Measurements from ENCODE around the gene ARHGAP22. TPM values are rescaled to one million over a fixed set of nuclear protein-coding genes. Genes with fewer than 3 reads are reported as not detected.

The ARHGAP22 gene
- total RNA-seq, 1 experiment from 2014 or later: not detected

GRCh38 chr10:48518986-48519385 lies 85.9 kb downstream of the ARHGAP22 start:
- H3K4me3 ChIP-seq: no peak overlapping the region
- no peaks in the 10 kb centered on the region for H3K4me1 ChIP-seq
- H3K27me3 ChIP-seq: no peaks in the 10 kb centered on the region
- no peak overlapping the region for H3K27ac ChIP-seq
- H3K36me3 ChIP-seq: no peaks in the 10 kb centered on the region
- no peak for DNase-seq
- H3K9me3 ChIP-seq (replicated peaks): no peaks in the 10 kb centered on the region

- Histone ChIP-seq H3K4me1 (no peaks in the 10 kb centered on the region), H3K4me3 (no peak overlapping the region), H3K9me3 (replicated peaks) (no peaks in the 10 kb centered on the region), H3K27ac (no peak overlapping the region), H3K36me3 (no peaks in the 10 kb centered on the region), H3K27me3 (no peaks in the 10 kb centered on the region)
- DNase-seq: no peak
These were observed 86.7 kb downstream of the ARHGAP22 start for GRCh38 chr10:48517911-48518811.

DNA sequence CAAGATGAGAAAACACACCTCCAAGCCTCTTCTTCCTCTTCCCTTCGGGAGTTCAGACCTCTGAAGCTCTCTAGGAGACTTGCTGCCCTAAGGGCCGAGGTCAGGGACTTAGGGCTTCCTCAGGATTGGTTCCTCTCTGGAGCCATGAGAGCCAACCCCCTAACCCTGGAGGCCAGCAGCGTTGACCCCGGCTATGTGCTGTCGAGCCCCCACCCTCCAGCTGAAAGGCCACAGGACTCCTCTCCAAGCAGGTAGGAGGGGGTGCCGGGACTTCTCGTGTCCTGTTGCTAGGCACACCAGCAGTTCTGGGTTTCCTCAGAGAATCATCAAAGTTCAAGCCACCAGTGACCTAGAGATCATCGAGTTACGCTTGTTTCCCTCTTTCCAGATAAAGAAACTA lies 87.4 kb downstream of the ARHGAP22 start:
- H3K9me3 ChIP-seq (replicated peaks): no peaks in the 10 kb centered on the region
- no peak overlapping the region for H3K4me3 ChIP-seq
- H3K27me3 ChIP-seq: no peaks in the 10 kb centered on the region
- DNase-seq: no peak
- H3K27ac ChIP-seq: no peak overlapping the region
- no peaks in the 10 kb centered on the region for H3K4me1 ChIP-seq
- no peaks in the 10 kb centered on the region for H3K36me3 ChIP-seq

DNA sequence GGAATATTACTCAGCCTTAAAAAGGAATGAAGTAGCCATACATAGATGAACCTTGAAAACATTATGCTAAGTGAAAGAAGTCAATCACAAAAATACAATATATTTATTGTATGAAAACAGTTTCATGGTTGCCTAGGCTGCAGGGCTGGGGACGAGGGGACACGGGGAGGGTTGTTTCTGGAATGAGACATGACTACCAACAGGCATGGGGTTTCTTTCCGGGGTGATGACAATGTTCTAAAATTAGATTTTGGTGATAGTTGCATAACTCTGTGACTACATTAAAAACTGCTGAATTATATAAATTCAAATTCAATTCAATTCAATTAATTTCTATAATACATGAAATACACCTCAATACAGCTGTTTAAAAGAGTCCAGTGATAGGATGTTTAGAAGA lies 88.0 kb downstream of the ARHGAP22 start:
- no peak for DNase-seq
- no peaks in the 10 kb centered on the region for H3K36me3 ChIP-seq
- H3K4me1 ChIP-seq: no peaks in the 10 kb centered on the region
- no peaks in the 10 kb centered on the region for H3K9me3 ChIP-seq (replicated peaks)
- H3K27me3 ChIP-seq: no peaks in the 10 kb centered on the region
- no peak overlapping the region for H3K4me3 ChIP-seq
- H3K27ac ChIP-seq: no peak overlapping the region

DNA sequence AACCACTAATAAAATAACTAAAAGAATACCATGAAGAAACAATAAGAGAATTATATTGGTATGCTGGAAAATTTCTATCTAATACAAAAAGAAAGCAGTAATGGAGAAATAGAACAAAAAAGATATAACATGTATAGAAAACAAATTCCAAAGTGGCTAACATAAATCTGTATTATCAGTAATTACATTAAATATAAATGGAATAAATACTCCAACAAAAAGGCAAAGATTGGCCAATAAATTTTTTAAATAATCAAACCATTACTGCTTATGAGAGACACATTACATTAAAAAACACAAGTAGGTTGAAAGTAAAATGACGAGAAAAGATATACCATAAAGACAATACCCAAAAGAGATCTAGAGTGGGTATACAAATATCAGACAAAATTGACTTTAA lies 90.0 kb downstream of the ARHGAP22 start:
- H3K27ac ChIP-seq: no peak overlapping the region
- no peak overlapping the region for H3K4me3 ChIP-seq
- no peaks in the 10 kb centered on the region for H3K36me3 ChIP-seq
- no peaks in the 10 kb centered on the region for H3K4me1 ChIP-seq
- H3K27me3 ChIP-seq: no peaks in the 10 kb centered on the region
- no peak for DNase-seq
- H3K9me3 ChIP-seq (replicated peaks): no peaks in the 10 kb centered on the region

- H3K27me3 ChIP-seq: no peaks in the 10 kb centered on the region
- no peak for DNase-seq
These were observed 90.6 kb downstream of the ARHGAP22 start for GRCh38 chr10:48514255-48514654.

GRCh38 chr10:48512861-48513260 lies 92.0 kb downstream of the ARHGAP22 start:
- Histone ChIP-seq H3K27me3 (no peaks in the 10 kb centered on the region), H3K9me3 (replicated peaks) (no peaks in the 10 kb centered on the region), H3K4me3 (no peak overlapping the region), H3K27ac (no peak overlapping the region), H3K4me1 (no peaks in the 10 kb centered on the region), H3K36me3 (no peaks in the 10 kb centered on the region)
- no peak for DNase-seq

More at GRCh38 chr10:48514255-48514654, 90.6 kb downstream of the ARHGAP22 start:
- no peaks in the 10 kb centered on the region for H3K4me1 ChIP-seq
- no peaks in the 10 kb centered on the region for H3K36me3 ChIP-seq
- H3K27ac ChIP-seq: no peak overlapping the region
- H3K9me3 ChIP-seq (replicated peaks): no peaks in the 10 kb centered on the region
- no peak overlapping the region for H3K4me3 ChIP-seq

GRCh38 chr10:48511875-48512231 lies 93.0 kb downstream of the ARHGAP22 start:
- no peaks in the 10 kb centered on the region for H3K27me3 ChIP-seq
- H3K9me3 ChIP-seq (replicated peaks): no peaks in the 10 kb centered on the region
- H3K4me3 ChIP-seq: no peak overlapping the region
- no peaks in the 10 kb centered on the region for H3K36me3 ChIP-seq
- no peak overlapping the region for H3K27ac ChIP-seq
- DNase-seq: no peak
- H3K4me1 ChIP-seq: no peaks in the 10 kb centered on the region

DNA sequence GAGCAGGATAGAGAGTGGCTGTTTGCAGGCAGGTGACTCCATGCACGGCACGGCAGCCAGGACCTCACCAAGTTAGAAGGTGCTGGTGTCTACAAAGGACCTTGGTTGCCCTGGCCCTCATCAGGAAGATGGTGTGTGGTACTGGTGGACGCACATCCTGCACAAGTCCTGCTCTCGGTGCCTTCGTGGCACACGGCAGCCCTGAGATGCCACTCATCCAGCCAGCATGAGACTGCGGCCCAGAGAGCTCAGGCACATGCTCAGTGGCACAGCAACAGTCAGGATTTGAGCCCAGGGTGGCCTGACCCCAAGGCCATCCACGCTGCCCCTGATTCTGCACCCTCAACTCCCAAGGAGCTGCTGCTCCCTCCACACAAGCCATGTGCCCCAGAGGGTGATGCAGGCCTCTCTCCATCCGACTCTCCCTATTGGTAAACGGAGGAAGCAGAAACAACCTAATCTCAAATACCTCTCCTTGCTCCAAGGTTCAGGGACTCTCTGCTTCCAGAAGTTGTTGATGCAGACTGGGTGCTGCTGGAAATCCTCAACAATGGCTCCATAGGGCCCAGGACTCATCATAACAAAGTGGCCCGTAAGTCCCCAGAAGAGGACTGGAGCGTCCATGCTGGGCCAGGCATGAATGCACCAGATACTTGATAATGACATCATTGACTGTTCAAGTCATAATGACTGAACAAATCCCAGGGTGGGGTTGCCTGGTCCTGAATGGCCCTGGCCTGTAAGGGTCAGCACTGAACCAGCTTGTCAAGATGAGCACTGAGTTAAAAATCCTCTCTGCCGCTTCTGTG lies 93.6 kb downstream of the ARHGAP22 start:
- no peaks in the 10 kb centered on the region for H3K9me3 ChIP-seq (replicated peaks)

DNA sequence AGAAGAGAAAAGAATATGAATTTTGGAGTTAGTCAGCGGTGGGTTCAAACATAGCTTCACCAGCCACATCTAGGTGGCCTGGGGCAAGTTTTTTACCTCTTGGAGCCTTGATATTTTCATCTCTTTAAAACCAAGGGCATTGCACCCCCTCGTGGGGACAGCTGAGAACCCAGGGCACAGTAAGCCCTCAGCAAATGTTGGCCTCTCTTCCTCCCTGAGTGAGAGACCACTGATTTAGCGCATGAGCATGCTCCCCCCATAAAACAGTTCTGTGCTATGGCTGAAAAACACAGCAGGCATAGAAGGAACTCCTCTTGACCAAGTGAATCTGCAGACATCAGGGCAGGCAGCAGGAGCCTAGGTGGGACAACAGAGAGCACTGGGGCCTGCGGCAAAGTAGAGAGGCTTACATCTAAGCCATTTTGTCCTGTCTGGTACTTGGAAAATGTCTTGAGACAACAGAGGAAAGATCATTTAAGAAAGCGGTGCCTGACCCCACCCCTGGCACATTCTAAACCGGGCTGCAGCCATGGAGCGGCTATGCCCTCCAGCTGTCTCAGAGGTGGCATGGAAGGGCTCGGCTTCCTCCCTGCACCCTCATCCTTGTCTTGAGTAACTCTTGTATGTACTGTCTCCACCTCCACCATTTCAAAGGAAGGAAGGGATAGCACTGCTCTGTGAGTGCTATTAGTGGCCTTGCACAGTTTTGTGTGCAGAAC lies 94.7 kb downstream of the ARHGAP22 start:
- DNase-seq: peak in 1 of 2 experiments; percentile 55
- Histone ChIP-seq H3K9me3 (replicated peaks) (no peaks in the 10 kb centered on the region), H3K27ac (no peak overlapping the region), H3K4me3 (no peak overlapping the region), H3K27me3 (no peaks in the 10 kb centered on the region), H3K4me1 (no peaks in the 10 kb centered on the region), H3K36me3 (no peaks in the 10 kb centered on the region)

More for the DNA sequence above, 93.6 kb downstream of the ARHGAP22 start:
- H3K36me3 ChIP-seq: no peaks in the 10 kb centered on the region
- no peaks in the 10 kb centered on the region for H3K4me1 ChIP-seq
- no peak for DNase-seq
- no peaks in the 10 kb centered on the region for H3K27me3 ChIP-seq
- H3K4me3 ChIP-seq: no peak overlapping the region
- no peak overlapping the region for H3K27ac ChIP-seq

DNA sequence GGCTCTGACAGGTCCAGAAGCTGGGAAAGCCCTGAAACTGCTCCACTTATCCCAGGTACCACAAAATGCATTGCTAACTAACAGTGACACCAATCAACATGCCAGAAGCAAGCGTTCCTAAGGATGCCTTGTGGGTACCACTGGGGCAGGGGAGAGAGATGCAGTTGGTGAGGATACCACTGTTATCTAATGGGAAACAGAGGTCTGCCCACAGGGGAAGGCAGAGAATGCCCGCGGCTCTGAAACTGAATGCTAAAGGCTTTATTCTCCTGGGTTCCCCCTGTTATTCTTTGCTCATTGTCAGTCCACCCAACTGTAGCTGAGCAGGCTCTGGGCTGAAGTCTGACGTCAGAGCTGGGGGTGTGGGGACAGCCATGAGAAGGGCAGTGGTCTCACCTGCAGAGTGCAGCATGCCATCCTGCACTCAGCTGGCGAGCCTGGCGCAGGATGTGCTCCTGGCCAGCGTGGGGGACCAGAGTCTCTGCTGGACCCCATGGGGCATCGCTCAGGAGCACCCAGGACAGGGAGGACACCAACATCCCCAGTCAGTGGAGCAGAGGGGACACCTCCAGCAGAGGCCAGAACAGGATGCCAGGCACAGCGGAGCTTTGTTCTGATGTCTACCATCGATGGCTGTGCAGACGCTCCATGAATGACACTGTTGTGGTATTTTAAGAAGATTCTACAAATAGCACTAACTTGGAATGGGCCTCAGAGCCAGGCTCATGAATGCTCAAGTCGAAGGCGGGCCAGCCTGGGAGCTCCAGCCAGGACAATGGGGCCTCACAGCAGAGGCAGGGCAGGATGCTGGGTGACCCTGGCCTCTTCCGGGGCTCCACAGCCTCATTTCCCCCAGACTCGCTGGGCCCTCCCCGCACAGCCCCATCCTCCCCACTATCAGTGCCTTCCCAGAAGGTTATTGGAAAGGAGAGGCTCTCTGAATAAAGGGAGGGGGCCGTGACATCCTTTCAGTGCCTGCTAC lies 95.8 kb downstream of the ARHGAP22 start:
- Histone ChIP-seq H3K36me3 (no peaks in the 10 kb centered on the region), H3K27ac (no peak overlapping the region), H3K9me3 (replicated peaks) (no peaks in the 10 kb centered on the region), H3K4me3 (no peak overlapping the region), H3K4me1 (no peaks in the 10 kb centered on the region), H3K27me3 (no peaks in the 10 kb centered on the region)
- no peak for DNase-seq

DNA sequence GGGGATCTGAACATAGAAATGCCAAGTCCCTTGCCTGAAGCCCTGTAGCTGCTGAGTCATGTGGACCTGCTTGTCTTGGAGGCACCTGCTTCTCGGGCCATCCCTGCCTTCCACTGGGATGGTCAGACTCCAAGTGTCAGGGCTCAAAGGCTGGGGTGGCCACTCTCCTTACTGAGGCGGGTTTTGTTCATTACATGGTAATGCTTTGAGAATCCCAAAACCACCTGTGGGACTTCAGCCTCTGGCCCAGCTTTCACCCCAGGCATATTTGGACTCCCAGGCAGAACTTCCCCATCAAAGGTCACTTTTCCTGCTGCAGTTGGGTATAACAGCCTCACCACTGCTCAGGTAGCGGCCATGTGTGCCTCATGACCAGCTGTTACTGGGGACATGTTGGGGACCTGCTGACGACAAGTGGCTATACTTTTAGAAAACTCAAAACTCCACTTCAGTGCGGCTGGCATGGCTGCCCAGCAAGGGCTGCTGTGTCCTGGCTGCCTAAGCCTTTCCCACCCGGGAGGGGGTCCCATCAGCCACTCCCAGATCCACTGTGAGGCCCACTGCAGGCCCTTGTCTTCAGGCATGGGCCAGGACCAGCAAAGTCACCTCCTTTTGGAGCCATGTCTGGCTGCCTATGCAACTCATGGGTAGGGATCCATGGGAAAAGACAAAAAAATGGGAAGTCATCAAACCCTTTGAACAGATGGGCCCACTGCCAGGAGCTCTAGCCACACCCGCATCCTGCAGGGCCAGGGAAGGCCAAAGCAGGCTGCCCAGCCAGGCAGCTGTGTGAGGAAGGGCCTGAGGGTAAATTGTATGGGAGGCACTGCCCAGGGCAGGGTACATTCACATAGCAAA lies 96.7 kb downstream of the ARHGAP22 start:
- Histone ChIP-seq H3K27me3 (no peaks in the 10 kb centered on the region), H3K4me1 (no peaks in the 10 kb centered on the region; the same call in 1 of the 2 replicates), H3K36me3 (no peaks in the 10 kb centered on the region), H3K4me3 (no peak overlapping the region), H3K9me3 (replicated peaks) (no peaks in the 10 kb centered on the region), H3K27ac (no peak overlapping the region)
- peak; percentile 16 to 38 for DNase-seq

DNA sequence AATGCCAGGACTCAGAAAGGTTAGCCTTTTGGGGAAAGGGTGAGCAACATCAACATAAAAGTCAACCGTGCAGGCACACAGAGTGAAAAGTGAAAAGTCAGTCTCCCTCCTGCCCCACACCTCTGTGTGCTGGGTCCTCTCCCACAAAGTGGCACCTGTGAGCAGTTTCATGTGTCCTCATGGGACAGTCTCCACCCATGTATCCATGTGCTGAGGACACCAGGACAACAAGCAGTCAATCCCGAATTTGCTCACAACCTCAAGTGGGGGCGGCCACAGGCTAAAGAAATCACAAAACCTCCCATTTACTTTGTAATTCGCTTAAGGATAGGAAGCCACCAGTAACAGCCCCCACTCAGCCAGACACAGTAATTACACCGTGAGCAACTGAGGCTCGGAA lies 97.4 kb downstream of the ARHGAP22 start:
- H3K9me3 ChIP-seq (replicated peaks): no peaks in the 10 kb centered on the region
- no peak for DNase-seq

More for the DNA sequence above, 97.4 kb downstream of the ARHGAP22 start:
- no peaks in the 10 kb centered on the region; the same call in 1 of the 2 replicates for H3K4me1 ChIP-seq
- H3K4me3 ChIP-seq: no peak overlapping the region
- no peak overlapping the region for H3K27ac ChIP-seq
- H3K27me3 ChIP-seq: no peaks in the 10 kb centered on the region
- H3K36me3 ChIP-seq: no peaks in the 10 kb centered on the region
